SK-N-SH treated with all-trans-retinoic acid at 6 μM for 48 hours (cell line): ENCODE measurements around the gene PIGU.

Source experiments
- ARNTL ChIP-seq: fragments of 450-650 bp; formaldehyde crosslinking; IDR thresholded peaks from 2 replicates; pipeline ENCODE4 v1.5.0; 2020; ENCODE audit warnings: low read depth, mild to moderate bottlenecking, moderate library complexity, borderline replicate concordance
- BACH2 ChIP-seq: fragments of 250-450 bp; sonication (Bioruptor Pico); IDR thresholded peaks from 2 replicates; pipeline ENCODE4 v1.9.0; 2021; ENCODE audit warnings: mild to moderate bottlenecking, borderline replicate concordance
- CSDC2 ChIP-seq: fragments of 250-450 bp; sonication (Bioruptor Pico); IDR thresholded peaks from 2 replicates; pipeline ENCODE4 v1.5.0; 2020; ENCODE audit warnings: mild to moderate bottlenecking, moderate library complexity
- GLIS3 ChIP-seq: fragments of 250-450 bp; sonication (Bioruptor Pico); IDR thresholded peaks from 2 replicates; pipeline ENCODE4 v1.5.0; 2020; ENCODE audit warnings: mild to moderate bottlenecking, moderate library complexity
- PPARA ChIP-seq: fragments of 250-450 bp; sonication (Bioruptor Pico); IDR thresholded peaks from 2 replicates; pipeline ENCODE4 v1.5.0; 2020; ENCODE audit warnings: mild to moderate bottlenecking, borderline replicate concordance
- ZC3H10 ChIP-seq: fragments of 250-450 bp; sonication (Bioruptor Pico); IDR thresholded peaks from 2 replicates; pipeline ENCODE4 v1.5.1; 2021; ENCODE audit warnings: mild to moderate bottlenecking, moderate library complexity
- ZFP3 ChIP-seq: fragments of 250-450 bp; sonication (Bioruptor Pico); IDR thresholded peaks from 2 replicates; pipeline ENCODE4 v1.5.0; 2020; ENCODE audit warnings: mild to moderate bottlenecking, moderate library complexity
- ZFP30 ChIP-seq: fragments of 450-650 bp; formaldehyde crosslinking; IDR thresholded peaks from 2 replicates; pipeline ENCODE4 v1.5.0; 2022; ENCODE audit warnings: mild to moderate bottlenecking, moderate library complexity
- ZNF70 ChIP-seq: fragments of 450-650 bp; formaldehyde crosslinking; IDR thresholded peaks from 2 replicates; pipeline ENCODE4 v1.5.0; 2020; ENCODE audit warnings: mild to moderate bottlenecking, moderate library complexity
- ZNF8 ChIP-seq: fragments of 450-650 bp; formaldehyde crosslinking; IDR thresholded peaks from 2 replicates; pipeline ENCODE4 v1.5.0; 2020; ENCODE audit warnings: mild to moderate bottlenecking, moderate library complexity
- TF ChIP-seq, protein P1 (sequence below): fragments of 250-450 bp; sonication (Bioruptor Pico); IDR thresholded peaks from 2 replicates; pipeline ENCODE4 v1.5.1; 2020; ENCODE audit warnings: low read depth, mild to moderate bottlenecking, moderate library complexity
- TF ChIP-seq, protein P2 (sequence below): fragments of 250-450 bp; sonication (Bioruptor Pico); IDR thresholded peaks from 2 replicates; pipeline ENCODE4 v1.5.0; 2020; ENCODE audit warnings: mild to moderate bottlenecking, moderate library complexity
- TF ChIP-seq, protein P3 (sequence below): fragments of 250-450 bp; sonication (Bioruptor Pico); IDR thresholded peaks from 2 replicates; pipeline ENCODE4 v1.8.0; 2020; ENCODE audit warnings: mild to moderate bottlenecking, moderate library complexity, borderline replicate concordance
- TF ChIP-seq, protein P4 (sequence below): fragments of 250-450 bp; sonication (Bioruptor Pico); IDR thresholded peaks from 2 replicates; pipeline ENCODE4 v1.8.0; 2021; ENCODE audit warnings: low read depth, mild to moderate bottlenecking, moderate library complexity, borderline replicate concordance

DNA sequence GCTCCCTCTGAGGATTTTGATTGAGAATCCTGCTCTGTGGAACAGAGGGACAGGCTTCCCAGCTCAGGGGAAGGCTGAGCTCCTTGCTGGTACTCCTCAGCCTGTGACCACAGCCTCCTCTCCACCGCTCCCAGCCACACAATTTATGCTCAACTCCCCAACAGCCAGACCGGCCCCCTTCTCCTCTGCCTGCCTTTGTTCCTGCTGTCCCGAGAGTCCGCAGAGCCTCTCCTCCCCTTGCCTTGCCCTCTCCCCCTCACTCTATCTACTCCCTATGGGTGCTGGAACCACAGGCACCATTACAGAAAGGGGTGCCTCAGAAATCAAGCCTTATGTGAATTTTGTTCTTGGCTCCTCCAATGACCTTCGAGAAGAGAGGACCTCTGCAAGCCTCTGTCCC lies 102.5 kb downstream of the PIGU start:
- TF ChIP-seq, protein P1, sequence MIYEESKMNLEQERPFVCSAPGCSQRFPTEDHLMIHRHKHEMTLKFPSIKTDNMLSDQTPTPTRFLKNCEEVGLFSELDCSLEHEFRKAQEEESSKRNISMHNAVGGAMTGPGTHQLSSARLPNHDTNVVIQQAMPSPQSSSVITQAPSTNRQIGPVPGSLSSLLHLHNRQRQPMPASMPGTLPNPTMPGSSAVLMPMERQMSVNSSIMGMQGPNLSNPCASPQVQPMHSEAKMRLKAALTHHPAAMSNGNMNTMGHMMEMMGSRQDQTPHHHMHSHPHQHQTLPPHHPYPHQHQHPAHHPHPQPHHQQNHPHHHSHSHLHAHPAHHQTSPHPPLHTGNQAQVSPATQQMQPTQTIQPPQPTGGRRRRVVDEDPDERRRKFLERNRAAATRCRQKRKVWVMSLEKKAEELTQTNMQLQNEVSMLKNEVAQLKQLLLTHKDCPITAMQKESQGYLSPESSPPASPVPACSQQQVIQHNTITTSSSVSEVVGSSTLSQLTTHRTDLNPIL (CRISPR knock-in tag) = no peak
- no peak for TF ChIP-seq ARNTL
- TF ChIP-seq, protein P2, sequence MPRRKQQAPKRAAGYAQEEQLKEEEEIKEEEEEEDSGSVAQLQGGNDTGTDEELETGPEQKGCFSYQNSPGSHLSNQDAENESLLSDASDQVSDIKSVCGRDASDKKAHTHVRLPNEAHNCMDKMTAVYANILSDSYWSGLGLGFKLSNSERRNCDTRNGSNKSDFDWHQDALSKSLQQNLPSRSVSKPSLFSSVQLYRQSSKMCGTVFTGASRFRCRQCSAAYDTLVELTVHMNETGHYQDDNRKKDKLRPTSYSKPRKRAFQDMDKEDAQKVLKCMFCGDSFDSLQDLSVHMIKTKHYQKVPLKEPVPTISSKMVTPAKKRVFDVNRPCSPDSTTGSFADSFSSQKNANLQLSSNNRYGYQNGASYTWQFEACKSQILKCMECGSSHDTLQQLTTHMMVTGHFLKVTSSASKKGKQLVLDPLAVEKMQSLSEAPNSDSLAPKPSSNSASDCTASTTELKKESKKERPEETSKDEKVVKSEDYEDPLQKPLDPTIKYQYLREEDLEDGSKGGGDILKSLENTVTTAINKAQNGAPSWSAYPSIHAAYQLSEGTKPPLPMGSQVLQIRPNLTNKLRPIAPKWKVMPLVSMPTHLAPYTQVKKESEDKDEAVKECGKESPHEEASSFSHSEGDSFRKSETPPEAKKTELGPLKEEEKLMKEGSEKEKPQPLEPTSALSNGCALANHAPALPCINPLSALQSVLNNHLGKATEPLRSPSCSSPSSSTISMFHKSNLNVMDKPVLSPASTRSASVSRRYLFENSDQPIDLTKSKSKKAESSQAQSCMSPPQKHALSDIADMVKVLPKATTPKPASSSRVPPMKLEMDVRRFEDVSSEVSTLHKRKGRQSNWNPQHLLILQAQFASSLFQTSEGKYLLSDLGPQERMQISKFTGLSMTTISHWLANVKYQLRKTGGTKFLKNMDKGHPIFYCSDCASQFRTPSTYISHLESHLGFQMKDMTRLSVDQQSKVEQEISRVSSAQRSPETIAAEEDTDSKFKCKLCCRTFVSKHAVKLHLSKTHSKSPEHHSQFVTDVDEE (CRISPR knock-in tag) = no peak
- no peak for TF ChIP-seq BACH2
- no peak for TF ChIP-seq GLIS3 (CRISPR knock-in tag)
- no peak for TF ChIP-seq ZFP30 (CRISPR knock-in tag)
- no peak for TF ChIP-seq PPARA (CRISPR knock-in tag)
- no peak for TF ChIP-seq ZC3H10 (CRISPR knock-in tag)
- no peak for TF ChIP-seq CSDC2
- TF ChIP-seq, protein P3, sequence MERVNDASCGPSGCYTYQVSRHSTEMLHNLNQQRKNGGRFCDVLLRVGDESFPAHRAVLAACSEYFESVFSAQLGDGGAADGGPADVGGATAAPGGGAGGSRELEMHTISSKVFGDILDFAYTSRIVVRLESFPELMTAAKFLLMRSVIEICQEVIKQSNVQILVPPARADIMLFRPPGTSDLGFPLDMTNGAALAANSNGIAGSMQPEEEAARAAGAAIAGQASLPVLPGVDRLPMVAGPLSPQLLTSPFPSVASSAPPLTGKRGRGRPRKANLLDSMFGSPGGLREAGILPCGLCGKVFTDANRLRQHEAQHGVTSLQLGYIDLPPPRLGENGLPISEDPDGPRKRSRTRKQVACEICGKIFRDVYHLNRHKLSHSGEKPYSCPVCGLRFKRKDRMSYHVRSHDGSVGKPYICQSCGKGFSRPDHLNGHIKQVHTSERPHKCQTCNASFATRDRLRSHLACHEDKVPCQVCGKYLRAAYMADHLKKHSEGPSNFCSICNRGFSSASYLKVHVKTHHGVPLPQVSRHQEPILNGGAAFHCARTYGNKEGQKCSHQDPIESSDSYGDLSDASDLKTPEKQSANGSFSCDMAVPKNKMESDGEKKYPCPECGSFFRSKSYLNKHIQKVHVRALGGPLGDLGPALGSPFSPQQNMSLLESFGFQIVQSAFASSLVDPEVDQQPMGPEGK (CRISPR knock-in tag) = no peak
- TF ChIP-seq ZNF8 (CRISPR knock-in tag) = no peak
- no peak for TF ChIP-seq ZFP3 (CRISPR knock-in tag)
- no peak for TF ChIP-seq ZNF70 (CRISPR knock-in tag)
- TF ChIP-seq, protein P4, sequence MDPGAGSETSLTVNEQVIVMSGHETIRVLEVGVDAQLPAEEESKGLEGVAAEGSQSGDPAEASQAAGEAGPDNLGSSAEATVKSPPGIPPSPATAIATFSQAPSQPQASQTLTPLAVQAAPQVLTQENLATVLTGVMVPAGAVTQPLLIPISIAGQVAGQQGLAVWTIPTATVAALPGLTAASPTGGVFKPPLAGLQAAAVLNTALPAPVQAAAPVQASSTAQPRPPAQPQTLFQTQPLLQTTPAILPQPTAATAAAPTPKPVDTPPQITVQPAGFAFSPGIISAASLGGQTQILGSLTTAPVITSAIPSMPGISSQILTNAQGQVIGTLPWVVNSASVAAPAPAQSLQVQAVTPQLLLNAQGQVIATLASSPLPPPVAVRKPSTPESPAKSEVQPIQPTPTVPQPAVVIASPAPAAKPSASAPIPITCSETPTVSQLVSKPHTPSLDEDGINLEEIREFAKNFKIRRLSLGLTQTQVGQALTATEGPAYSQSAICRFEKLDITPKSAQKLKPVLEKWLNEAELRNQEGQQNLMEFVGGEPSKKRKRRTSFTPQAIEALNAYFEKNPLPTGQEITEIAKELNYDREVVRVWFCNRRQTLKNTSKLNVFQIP = no peak
